Effector memory CD4-positive, alpha-beta T cell (primary cell): ENCODE data around the gene SAMD8.
"Not testable (repeated sequence)": the region's sequence is repeated elsewhere in the genome, so short reads cannot be mapped to it uniquely, and the experiment has no call there.

Experiments used
- DNase-seq, 3 donors: peaks; one replicate each; pipeline ENCODE4 v3.0.0-alpha.2; 2020
- H3K27ac ChIP-seq: 2 replicates; pipeline ENCODE4 v1.7.0; 2013; ENCODE audit warnings: mild to moderate bottlenecking, low read length, moderate library complexity; ENCODE audit not compliant: insufficient read depth, poor library complexity, severe bottlenecking
- H3K27me3 ChIP-seq: replicated peaks from 2 replicates; pipeline ENCODE4 v1.7.0; 2013; ENCODE audit warnings: mild to moderate bottlenecking, low read length; ENCODE audit not compliant: insufficient read depth, control insufficient read depth, poor library complexity, severe bottlenecking
- H3K36me3 ChIP-seq: 2 replicates; pipeline ENCODE4 v1.7.0; 2013; ENCODE audit warnings: mild to moderate bottlenecking, low read length, moderate library complexity; ENCODE audit not compliant: control insufficient read depth, insufficient read depth
- H3K4me1 ChIP-seq: 2 replicates; pipeline ENCODE4 v1.7.0; 2013; ENCODE audit warnings: low read length, mild to moderate bottlenecking; ENCODE audit not compliant: control insufficient read depth, insufficient read depth, poor library complexity, severe bottlenecking
- H3K4me3 ChIP-seq: 2 replicates; pipeline ENCODE4 v1.7.0; 2013; ENCODE audit warnings: low read length, low read depth, mild to moderate bottlenecking; ENCODE audit not compliant: insufficient read depth, poor library complexity, severe bottlenecking
- H3K9me3 ChIP-seq: 2 replicates; pipeline ENCODE4 v1.7.0; 2013; ENCODE audit warnings: mild to moderate bottlenecking, low read length, moderate library complexity; ENCODE audit not compliant: control insufficient read depth

The SAMD8 gene

GRCh38 chr10:75106242-75106641, 5.2 kb upstream of the SAMD8 start:
- Histone ChIP-seq H3K9me3 (no peaks in the 10 kb centered on the region), H3K27me3 (no peaks in the 10 kb centered on the region), H3K4me1 (peaks cover 7% of the 10 kb centered on the region), H3K36me3 (no peaks in the 10 kb centered on the region), H3K4me3 (no peak overlapping the region), H3K27ac (no peak overlapping the region)
- DNase-seq = no peak

- H3K4me3 ChIP-seq, DNase-seq, H3K27me3 ChIP-seq, H3K9me3 ChIP-seq, H3K27ac ChIP-seq, H3K4me1 ChIP-seq, H3K36me3 ChIP-seq: not testable (repeated sequence)
Measured at GRCh38 chr10:75106891-75107290, 4.6 kb upstream of the SAMD8 start.

- Histone ChIP-seq H3K27ac (no peak overlapping the region), H3K4me3 (no peak overlapping the region), H3K27me3 (no peaks in the 10 kb centered on the region), H3K36me3 (no peaks in the 10 kb centered on the region), H3K9me3 (no peaks in the 10 kb centered on the region), H3K4me1 (peaks cover 15% of the 10 kb centered on the region)
- no peak for DNase-seq
Measured at GRCh38 chr10:75107756-75108683, 3.4 kb upstream of the SAMD8 start.

- Histone ChIP-seq H3K36me3 (no peaks in the 10 kb centered on the region), H3K9me3 (no peaks in the 10 kb centered on the region), H3K4me1 (peaks cover 18% of the 10 kb centered on the region), H3K4me3 (no peak overlapping the region), H3K27ac (peak overlapping the region; percentile 1), H3K27me3 (no peaks in the 10 kb centered on the region)
- DNase-seq = no peak
Measured at GRCh38 chr10:75108684-75109458, 2.6 kb upstream of the SAMD8 start.

GRCh38 chr10:75109459-75109778, 2.0 kb upstream of the SAMD8 start:
- Histone ChIP-seq H3K27me3 (no peaks in the 10 kb centered on the region), H3K4me1 (peaks cover 18% of the 10 kb centered on the region), H3K9me3 (no peaks in the 10 kb centered on the region), H3K36me3 (no peaks in the 10 kb centered on the region), H3K4me3 (no peak overlapping the region), H3K27ac (no peak overlapping the region)
- no peak for DNase-seq

- Histone ChIP-seq H3K27ac (peak overlapping the region; percentile 95), H3K4me1 (peaks cover 18% of the 10 kb centered on the region), H3K27me3 (no peaks in the 10 kb centered on the region), H3K36me3 (no peaks in the 10 kb centered on the region), H3K9me3 (no peaks in the 10 kb centered on the region), H3K4me3 (peak overlapping the region; percentile 91)
- no peak for DNase-seq
Measured at GRCh38 chr10:75110006-75110632, 1.3 kb upstream of the SAMD8 start.

GRCh38 chr10:75111907-75112679, 637 bp downstream of the SAMD8 start:
- peak; percentile 17 to 28 (median 20) for DNase-seq
- Histone ChIP-seq H3K27ac (peak overlapping the region; percentile 95), H3K27me3 (no peaks in the 10 kb centered on the region), H3K9me3 (no peaks in the 10 kb centered on the region), H3K4me3 (peak overlapping the region; percentile 91), H3K4me1 (peaks cover 18% of the 10 kb centered on the region), H3K36me3 (no peaks in the 10 kb centered on the region)

GRCh38 chr10:75115137-75115536, 3.7 kb downstream of the SAMD8 start:
- Histone ChIP-seq H3K27me3 (no peaks in the 10 kb centered on the region), H3K36me3 (no peaks in the 10 kb centered on the region), H3K4me3 (no peak overlapping the region), H3K27ac (no peak overlapping the region), H3K4me1 (peaks cover 18% of the 10 kb centered on the region), H3K9me3 (no peaks in the 10 kb centered on the region)
- DNase-seq = no peak

- not testable (repeated sequence) for H3K27ac ChIP-seq, H3K27me3 ChIP-seq, H3K9me3 ChIP-seq, H3K36me3 ChIP-seq, H3K4me3 ChIP-seq, DNase-seq
- peaks cover 10% of the 10 kb centered on the region for H3K4me1 ChIP-seq
Measured at GRCh38 chr10:75116941-75117775, 5.7 kb downstream of the SAMD8 start.
